ENCODE results near the gene NFU1.

- TF ChIP-seq, protein P1, sequence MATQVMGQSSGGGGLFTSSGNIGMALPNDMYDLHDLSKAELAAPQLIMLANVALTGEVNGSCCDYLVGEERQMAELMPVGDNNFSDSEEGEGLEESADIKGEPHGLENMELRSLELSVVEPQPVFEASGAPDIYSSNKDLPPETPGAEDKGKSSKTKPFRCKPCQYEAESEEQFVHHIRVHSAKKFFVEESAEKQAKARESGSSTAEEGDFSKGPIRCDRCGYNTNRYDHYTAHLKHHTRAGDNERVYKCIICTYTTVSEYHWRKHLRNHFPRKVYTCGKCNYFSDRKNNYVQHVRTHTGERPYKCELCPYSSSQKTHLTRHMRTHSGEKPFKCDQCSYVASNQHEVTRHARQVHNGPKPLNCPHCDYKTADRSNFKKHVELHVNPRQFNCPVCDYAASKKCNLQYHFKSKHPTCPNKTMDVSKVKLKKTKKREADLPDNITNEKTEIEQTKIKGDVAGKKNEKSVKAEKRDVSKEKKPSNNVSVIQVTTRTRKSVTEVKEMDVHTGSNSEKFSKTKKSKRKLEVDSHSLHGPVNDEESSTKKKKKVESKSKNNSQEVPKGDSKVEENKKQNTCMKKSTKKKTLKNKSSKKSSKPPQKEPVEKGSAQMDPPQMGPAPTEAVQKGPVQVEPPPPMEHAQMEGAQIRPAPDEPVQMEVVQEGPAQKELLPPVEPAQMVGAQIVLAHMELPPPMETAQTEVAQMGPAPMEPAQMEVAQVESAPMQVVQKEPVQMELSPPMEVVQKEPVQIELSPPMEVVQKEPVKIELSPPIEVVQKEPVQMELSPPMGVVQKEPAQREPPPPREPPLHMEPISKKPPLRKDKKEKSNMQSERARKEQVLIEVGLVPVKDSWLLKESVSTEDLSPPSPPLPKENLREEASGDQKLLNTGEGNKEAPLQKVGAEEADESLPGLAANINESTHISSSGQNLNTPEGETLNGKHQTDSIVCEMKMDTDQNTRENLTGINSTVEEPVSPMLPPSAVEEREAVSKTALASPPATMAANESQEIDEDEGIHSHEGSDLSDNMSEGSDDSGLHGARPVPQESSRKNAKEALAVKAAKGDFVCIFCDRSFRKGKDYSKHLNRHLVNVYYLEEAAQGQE (IDR thresholded peaks at IDR 0.05; ENCODE audit: insufficient read depth in 1 of 2, low read depth in 2 of 2, low read length in 2 of 2) = no peak
- TF ChIP-seq SIN3A (IDR thresholded peaks at IDR 0.05; ENCODE audit: borderline replicate concordance, insufficient read depth, low read length) (0 out of 2 replicates have a peak, but pooled peaks have one; percentile 15), TAF1 (IDR thresholded peaks at IDR 0.05; ENCODE audit: borderline replicate concordance, insufficient read depth, low read length) (no peak)
Observed at GRCh38 chr2:69386789-69387734, 50.2 kb downstream of the NFU1 start, which contains the start of gene GFPT1.

Data from PFSK-1 (cell line).